Mammary epithelial cell (primary cell): Measurements from ENCODE around the gene DYNLT4.

ENCODE experiments used
- EZH2 ChIP-seq: IDR thresholded peaks from 2 replicates; pipeline ENCODE4 v1.6.1; 2012; ENCODE audit warnings: low read length, inconsistent platforms, borderline replicate concordance
- TF ChIP-seq, protein P1 (sequence below), 2 donors: IDR thresholded peaks in 1 of 2; conservative IDR thresholded peaks in 1 of 2; 2 replicates each; pipeline ENCODE4 v1.5.1; 2011 to 2012; ENCODE audit warnings: inconsistent platforms in 2 of 2, low read length in 2 of 2, mild to moderate bottlenecking in 2 of 2, control low read depth in 1 of 2, low read depth in 1 of 2; ENCODE audit not compliant: insufficient read depth in 1 of 2; ENCODE audit errors: extremely low read depth in 1 of 2

DNA sequence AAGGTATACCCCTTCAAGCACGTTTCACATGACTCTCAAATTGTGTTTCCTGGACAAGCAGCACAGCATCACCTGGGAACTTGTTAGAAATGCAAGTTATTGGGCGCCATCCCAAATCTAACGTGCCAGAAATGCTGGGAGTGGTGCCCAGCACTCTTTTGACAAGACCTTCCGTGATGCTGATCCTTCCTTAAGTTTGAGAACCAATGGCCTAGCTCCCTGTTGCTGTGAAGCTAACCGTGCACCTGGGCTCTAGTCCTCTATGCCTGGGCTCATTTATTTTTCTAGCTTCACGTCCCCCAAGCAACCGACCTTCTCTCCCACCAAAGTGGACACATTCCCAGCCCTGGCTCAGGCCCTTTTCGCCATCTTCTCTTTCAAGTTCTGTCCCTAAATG is 23.5 kb downstream of the DYNLT4 start:
- TF ChIP-seq, protein P1, sequence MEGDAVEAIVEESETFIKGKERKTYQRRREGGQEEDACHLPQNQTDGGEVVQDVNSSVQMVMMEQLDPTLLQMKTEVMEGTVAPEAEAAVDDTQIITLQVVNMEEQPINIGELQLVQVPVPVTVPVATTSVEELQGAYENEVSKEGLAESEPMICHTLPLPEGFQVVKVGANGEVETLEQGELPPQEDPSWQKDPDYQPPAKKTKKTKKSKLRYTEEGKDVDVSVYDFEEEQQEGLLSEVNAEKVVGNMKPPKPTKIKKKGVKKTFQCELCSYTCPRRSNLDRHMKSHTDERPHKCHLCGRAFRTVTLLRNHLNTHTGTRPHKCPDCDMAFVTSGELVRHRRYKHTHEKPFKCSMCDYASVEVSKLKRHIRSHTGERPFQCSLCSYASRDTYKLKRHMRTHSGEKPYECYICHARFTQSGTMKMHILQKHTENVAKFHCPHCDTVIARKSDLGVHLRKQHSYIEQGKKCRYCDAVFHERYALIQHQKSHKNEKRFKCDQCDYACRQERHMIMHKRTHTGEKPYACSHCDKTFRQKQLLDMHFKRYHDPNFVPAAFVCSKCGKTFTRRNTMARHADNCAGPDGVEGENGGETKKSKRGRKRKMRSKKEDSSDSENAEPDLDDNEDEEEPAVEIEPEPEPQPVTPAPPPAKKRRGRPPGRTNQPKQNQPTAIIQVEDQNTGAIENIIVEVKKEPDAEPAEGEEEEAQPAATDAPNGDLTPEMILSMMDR (conservative IDR thresholded peaks at IDR 0.05 in 1 of 2, IDR thresholded peaks at IDR 0.05 in 1 of 2; ENCODE audit: extremely low read depth in 1 of 2, insufficient read depth in 1 of 2, low read depth in 1 of 2, low read length in 2 of 2), result no peak
- TF ChIP-seq EZH2, result no peak
